Activated naive CD8-positive, alpha-beta T cell treated with anti-CD3 and anti-CD28 coated beads, Interleukin-2, amount 50 U/mL, for 16 hours (primary cell): ENCODE results near the gene ZNF367.

Experiments
- DNase-seq: peaks from one replicate; pipeline ENCODE4 v3.0.0-alpha.2; 2020; ENCODE audit warnings: low read depth, low spot score

Gene ZNF367

DNA sequence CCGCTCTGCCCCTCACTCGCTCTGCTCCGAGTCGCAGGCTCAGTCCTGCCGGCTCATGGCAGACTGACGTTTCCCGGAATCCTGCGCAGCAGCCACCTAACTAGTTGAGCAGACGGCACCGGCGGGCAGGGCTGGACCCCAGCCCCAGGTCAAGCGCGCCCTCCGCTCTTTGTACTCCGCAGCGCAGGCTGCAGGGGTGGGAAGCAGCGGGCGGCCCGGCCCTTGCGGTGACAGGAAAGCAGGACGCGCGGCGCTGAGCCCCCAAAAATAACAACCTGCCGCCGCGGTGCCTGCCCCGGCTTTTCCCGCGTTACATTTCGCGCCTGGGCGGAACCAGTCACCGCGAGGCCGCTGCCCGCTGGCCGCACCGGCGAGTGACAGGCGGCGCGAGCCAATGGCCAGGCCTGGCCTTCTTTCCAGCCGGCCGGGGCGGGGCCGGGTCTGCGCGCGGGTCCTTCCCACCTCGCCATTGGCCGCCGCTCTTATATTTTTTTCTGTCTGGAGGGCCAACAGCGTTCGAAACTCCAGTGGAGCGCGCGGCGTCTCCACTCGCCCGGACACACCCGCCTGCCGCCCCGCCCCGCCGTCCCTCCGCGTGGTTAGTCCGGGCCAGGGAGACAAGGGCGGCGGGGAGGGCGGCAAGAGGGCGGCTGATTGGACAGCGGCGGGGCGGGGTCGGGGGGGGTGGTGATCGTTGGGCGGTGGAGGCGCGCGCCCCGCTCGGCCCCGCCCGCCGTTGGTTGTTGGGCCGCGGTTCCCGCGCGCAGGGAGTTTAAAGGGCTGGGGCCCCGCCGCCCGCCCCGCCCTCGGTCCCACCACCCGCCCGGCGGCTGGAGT, at the start of gene ZNF367:
Gene ZNF367 (minus strand): TSS at position 288 of the 837 bp plus-strand sequence. CDS start 338 bp downstream, outside the sequence.
- peak; percentile 86 for DNase-seq

DNA sequence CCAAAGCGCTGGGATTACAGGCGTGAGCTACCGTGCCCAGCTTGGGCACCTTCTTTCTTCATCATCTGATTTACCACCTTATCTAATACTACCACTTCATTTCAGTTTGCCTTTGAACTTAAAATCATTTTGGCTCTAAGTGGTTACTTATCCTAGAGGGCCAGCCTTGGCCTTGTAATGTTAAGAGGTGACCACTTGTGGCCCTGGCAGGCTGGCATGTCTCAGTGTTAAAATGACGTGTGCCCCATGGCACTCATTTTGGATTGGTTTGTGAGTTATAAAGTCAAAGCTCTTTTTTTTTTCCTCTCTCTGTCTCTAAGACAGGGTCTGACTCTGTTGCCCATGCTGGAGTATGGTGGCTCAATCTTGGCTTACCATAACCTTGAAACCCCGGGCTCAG, 49.6 kb upstream of the ZNF367 start:
- DNase-seq = no peak

DNA sequence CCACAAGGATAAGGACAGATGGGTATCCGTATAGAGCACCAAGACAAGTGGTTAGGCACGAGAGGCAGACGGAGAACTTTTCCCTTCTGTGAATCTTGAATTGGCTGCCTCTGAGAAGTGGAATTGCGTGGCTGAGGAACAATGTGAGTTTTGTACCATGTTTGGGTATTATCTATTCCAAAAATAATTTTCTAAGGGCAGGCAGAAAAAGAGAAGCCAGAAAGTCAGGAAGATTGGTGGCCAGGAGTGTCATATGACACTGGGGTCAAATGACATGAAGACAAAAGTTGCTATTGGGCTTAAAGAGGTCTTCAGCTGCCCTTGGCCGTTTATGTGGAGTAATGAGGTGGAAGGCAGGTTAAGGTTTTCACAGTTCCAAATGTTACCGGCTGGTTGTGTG, 46.3 kb upstream of the ZNF367 start:
- no peak for DNase-seq

DNA sequence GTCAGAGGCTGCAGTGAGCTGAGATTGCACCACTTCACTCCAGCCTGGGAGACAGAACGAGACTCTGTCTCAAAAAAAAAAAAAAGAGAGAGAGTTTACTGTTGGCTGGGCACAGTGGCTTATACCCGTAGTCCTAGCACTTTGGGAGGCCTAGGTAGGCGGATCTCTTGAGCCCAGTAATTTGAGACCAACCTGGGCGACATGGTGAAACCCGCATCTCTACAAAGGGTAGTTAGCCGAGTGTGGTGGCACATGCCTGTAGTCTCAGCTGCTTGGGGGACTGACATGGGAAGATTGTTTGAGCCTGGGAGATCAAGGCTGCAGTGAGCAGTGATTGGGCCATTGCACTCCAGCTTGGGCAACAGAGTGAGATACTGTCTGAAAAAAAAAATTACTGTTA, 44.4 kb upstream of the ZNF367 start:
- no peak for DNase-seq

DNA sequence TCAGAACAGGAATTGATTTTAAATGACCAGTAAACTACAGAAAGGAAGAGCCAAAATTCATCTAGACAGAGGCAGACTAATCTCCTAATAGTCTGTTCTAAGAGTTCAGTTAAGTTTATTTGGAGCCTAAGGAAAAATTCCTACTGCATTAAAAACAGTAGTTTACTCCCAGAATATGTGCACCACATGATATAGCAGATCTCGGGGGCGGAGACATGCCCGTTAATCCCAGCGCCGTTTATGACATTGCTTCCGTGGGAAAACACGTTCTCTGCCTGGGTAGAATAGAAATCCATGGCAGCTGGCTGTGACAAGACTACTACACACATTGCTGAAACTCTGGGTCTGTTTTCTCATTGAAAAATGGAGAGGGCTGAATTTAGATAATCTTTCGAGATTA, 43.2 kb upstream of the ZNF367 start:
- DNase-seq = no peak

DNA sequence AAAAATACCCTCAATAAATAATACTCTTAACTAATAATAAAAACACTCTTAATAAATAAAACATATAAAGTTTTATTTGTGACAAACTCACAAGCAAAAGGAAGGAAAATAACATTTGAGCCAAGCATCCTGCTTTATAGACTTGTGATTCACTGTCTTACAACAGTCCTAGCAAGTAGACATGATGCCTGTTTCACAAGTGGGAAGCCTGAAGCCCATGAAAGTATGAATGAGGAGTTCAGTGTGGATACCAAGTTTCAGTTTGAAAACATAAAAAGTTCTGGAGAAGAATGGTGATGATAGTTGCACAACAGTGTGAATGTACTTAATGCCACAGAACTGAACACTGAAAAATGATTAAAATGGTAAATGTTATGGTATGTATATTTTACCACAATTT, 42.7 kb upstream of the ZNF367 start:
- no peak for DNase-seq

DNA sequence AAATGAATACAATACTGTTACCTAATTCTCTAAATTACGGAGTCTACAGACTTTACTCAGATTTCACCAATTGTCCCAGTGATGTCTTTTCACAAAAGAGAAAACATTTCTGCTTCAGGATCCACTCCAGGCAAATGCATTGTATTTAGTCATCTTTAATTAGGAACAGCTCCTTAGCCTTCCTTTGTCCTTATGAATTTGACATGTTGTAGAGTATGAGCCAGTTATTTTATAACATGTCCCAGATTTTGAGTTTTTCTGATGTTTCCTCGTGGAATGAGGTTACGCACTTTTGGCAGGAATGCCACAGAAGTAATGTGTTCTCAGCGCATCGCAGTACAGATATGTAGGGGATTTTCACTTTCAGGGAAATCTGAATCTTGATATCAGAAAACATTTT, 42.3 kb upstream of the ZNF367 start:
- DNase-seq = no peak

DNA sequence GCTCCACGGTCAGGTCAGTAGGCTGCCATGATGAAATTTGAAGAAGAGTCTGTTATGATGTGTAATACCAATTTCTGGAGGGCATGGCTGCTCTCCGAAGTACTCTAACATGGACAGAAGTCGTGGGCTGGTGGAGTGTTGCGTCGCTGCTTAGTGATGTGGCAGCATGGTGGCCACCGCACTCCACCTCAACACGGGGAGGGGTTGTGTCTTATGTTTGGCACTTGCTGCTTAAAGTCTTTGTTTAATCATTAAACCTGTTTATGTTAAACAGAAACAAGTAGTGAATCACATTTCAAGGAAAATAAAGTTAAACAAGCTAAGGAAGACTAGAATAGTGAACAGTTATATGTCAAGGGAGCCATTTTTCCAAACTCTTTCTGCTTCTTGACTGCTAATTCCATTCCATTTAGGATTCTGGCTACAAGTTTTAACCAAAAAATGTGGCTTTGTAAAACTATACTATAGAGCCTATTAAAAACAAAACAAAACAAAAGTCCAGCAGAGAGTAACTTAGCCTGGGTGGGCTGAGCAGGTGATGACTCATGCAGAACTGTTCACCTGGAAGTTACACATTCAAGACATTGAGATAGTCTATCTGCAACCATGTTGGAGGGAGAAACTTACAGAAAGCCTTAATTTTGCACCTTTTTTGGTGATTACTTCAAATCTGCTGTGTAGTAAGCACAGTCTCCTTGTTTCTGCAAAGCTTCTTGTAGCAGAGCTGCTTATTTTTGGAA, 41.3 kb upstream of the ZNF367 start:
- no peak for DNase-seq

DNA sequence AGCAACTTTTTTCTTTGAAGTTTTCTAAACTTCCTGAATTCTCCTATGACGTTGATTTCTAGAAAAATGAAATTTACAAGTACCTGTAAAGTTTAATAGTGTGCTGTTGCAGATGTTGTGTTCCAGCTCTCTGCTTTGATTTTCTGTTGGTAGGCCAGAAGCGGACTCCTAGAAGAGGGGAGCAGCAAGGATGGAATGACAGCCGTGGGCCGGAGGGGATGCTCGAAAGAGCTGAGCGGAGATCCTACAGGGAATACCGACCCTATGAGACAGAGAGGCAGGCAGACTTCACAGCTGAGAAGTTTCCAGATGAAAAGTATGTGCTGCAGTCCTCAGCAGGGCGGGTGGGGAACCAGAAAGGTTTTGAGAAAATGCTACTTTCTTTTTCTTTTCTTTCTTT, 40.1 kb upstream of the ZNF367 start:
- no peak for DNase-seq

DNA sequence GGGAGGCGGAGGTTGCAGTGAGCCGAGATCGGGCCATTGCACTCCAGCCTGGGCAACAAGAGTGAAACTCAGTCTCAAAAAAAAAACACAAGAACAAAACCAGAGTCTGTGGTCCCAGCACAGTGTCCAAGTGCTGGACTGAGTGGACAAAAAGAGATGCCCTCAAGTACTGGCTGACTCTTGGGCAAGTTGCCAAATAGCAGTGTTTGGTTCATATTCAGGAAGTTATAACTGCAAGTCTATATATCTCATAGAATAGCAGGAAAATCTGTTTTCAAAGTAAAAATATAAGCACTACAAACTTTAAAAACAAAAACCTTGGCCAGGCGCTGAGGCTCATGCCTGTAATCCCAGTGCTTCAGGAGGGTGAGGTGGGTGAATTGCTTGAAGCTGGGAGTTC, 39.1 kb upstream of the ZNF367 start:
- no peak for DNase-seq

DNA sequence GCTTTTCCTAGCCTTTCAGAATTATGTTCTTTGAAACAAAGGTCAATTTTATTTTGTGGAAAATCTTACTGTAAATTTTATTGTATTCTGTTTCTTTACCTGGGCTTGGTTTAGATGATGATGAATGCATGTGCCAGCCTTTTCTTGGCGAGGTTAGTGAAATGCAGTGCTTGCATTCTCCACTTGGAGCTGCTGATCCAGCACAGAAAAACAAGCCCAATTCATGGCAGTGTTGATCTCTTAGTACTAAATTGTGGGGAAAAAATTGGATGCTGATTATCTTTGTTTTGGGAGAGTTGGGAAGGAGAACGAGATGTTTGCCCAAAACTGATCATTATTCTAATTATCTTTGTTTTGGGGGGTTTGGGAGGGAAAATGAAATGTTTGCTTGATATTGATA, 35.5 kb upstream of the ZNF367 start:
- DNase-seq = no peak

DNA sequence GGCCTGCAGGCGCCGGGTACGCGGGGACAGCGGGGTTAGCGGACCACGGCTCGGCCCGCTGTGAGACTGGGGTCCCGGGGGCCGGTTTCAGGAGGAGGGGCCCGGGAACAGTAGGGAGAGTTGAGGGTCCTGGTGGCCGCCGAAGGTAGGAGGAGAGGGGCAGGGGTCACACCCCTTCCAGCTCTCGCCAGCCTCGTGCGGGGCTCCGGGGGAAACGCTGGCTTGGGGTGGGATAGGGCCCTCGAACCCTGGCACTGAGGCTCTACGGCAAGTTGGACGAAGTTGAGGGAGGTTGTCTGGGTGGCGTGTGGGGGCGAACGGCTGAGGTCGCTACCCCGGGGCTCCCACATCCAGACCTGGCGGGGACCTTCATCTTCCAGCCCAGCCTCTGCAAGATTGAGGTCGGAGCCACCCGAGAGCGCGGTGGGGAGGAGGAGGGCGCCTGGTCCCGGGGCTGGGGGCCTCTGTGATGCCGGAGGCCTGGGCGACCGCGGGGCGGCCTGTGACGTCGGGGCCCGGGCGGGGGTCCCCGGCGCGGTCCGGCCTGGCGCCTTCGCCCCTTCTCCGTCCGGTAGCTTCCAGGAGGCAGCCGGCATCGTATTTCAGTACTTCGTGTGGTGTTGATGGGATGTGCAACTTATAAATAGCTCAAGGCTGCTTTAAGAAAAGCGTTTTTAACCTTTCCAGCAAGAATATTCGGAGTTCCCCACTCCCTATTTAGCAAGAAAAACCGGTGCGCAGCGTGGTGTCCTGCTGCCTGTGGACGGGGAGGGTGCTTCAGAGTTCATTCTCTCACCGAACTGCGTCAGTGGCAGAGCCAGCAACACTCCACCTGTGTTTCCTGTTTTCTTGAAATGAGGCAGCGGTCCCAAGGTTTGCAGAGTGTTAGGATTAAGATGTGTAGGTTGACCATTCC, 32.7 kb upstream of the ZNF367 start:
- no peak for DNase-seq

DNA sequence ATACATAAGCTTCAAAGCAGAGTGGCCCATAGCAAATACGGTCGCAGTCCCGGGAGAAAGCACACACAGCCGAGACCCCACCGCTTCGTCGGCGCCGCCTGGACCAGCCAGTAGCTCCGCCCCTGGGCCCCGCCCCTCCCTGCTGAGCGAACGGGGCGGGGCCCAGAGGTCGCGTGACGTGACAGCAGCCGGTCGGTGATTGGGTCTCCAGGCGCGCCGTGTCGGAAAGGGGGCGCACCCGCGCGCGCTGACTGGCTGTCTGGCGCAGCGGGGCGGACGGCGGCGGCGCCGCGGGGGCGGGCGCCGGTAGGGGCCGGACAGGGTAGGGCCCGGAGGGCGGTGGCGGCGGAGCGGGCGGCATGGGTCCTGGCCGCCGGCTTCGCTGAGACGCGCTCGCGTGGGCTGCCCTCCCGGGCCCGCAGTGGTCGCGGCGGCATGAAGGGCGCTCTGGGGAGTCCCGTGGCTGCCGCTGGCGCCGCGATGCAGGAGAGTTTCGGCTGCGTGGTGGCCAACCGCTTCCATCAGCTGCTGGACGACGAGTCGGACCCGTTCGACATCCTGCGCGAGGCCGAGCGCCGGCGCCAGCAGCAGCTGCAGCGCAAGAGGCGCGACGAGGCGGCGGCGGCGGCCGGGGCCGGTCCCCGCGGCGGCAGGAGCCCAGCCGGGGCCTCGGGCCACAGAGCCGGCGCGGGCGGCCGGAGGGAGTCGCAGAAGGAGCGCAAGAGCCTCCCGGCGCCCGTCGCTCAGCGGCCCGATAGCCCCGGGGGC, 31.9 kb upstream of the ZNF367 start, which contains the start of gene HABP4:
Gene HABP4 (plus strand): TSS at position 325 of the 768 bp plus-strand sequence. CDS start 111 bp downstream, at position 436.
- DNase-seq = peak; percentile 90

DNA sequence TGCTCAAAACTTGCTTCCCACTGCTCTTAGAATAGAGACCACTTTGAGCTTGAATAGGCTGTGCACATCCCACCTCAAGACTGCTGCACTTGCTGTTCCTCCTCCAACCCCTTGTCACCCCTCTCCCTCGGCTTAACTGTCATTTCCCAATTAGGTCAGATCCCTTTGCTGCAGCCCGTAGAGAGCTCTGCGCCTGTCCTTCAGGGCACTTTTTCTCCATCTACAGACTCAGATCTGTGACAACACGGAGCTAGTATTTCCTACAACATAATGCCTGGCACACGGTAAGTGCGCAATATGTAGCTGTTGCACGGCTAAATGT, 31.3 kb upstream of the ZNF367 start:
- DNase-seq = no peak

DNA sequence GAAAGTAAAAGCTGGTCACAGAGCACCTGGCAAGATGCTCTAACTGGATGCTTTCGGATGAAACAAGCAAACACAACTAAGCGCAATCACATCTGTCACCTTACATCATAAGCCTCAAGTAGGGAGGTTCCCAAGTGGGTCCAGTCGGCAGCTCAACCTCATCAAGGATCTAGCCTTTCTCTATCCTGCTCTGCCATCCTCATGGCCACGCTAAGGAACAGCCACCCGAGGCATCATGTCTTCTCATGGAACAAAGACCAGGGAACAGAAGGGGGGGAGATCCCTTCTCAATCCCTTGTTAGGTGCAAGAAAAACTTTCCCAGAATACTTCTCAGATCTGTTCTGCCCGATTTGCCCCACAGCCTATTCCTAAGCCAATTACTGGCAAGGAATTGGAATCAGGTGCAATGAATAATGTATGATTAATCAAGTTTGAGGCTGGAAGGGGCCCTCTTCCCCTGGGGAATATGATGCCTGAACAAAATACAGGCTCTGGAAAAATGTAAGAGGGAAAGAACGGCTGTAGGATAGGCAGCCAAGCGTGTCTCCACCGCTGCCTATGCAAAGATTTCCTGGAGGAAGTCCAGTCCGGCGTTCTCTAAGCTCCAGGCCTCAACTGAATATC, 30.5 kb upstream of the ZNF367 start:
- DNase-seq = no peak

DNA sequence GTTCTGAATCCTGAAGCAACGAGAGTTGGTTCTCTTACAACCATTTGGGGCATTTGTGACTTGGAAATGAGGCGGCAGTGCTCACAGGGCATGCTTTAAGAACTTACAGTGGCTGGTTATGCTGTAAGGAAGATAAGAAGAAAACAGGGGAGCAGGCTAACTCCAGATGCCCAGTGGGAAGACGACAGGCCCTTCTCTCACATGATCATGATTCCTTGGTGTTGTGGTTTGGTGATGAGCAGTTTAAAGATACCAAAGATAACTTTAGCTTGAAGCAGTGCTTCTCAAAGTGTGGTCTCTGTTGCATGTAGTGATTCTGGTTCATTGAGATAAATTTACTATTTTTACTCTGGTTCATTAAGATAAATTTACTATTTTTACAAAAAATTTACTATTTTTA, 29.2 kb upstream of the ZNF367 start:
- DNase-seq = no peak

DNA sequence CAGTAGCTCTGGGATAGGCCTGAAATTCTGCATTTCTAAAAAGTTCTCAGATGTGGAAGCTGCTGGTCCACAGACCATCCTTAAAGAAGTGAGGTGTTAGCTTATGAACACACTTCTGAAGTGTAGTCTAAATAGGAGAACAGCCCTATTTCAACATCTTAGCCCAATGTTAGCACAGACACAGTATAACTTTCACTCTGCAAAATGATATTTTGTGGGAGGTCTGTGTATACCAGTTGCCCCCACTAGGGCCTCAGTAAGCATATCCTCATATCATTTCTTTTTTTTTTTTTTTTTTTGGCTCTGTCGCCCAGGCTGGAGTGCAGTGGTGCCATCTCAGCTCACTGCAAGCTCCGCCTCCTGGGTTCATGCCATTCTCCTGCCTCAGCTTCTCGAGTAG, 24.3 kb upstream of the ZNF367 start:
- DNase-seq = no peak

DNA sequence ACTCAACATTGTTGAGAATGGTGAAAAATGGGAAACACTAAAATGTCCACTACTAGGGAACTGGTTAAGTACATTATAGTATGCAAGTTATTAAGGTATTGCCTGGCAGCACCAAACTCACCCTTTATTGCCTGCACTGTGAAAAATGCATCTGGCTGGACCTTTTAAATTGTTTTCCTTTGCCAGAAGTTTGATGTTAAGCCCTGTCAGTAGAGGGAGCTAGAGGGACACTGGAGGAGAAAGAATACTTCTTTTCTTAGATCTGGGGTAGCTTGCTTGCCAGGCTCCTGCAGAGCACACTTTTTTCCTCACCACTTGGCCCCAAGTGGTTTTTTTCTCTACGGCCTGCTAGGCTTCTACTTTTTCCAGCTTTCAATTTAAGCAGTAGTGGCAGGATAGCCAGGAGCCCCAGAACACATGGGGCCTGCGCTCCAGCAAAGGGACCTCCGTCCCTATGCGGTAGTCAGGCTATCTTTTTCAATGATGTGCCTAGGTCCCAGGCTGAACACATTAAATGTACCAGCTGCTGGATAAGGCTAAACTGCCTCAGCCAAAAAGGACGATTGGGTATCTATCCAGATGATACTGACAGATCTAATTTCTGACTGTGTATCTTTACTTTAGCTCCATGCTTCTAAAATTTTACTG, 23.8 kb upstream of the ZNF367 start:
- no peak for DNase-seq

DNA sequence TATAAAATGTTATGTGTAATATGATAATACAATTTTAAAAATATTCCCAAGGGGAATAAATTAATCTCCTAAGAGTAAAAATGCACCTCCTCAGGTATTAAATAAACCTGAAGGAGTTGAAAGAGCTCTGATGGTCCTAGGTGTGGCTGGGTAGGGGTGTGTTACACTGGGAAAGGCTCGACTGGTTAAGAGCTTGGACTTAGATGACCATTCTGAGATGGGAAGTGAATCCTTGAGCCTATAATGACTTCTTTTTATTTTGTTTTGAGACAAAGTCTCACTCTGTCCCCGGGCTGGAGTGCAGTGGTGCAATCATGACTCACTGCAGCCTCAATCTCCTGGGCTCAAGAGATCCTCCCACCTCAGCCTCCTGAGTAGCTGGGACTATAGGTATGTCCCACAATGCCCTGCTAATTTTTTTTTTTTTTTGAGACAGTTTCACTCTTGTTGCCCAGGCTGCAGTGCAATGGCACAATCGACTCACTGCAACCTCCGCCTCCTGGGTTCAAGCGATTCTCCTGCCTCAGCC, 22.6 kb upstream of the ZNF367 start:
- DNase-seq = no peak

DNA sequence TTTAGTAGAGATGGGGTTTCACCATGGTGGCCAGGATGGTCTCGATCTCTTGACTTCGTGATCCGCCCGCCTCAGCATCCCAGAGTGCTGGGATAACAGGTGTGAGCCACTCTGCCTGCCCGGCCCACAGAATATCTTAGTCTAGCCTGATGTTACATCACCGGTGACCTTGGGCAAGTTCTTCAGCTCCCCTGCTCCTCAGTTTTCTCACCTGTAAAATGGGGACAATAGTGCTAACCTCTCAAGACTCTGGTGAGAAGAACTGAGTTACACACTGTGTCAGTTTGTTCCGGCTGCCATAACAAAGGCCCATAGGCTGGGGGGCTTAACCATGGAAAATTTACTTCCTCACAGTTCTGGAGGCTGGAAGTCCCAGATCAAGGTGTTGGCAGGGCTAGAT, 19.3 kb upstream of the ZNF367 start:
- no peak for DNase-seq
